HCT116 (cell line): Measurements from ENCODE around the gene GCC1.

Experiments used
- EGR1 ChIP-seq: IDR thresholded peaks from 2 replicates; pipeline ENCODE4 v1.6.1; 2012; ENCODE audit warnings: low read depth
- ELF1 ChIP-seq: IDR thresholded peaks from 2 replicates; pipeline ENCODE4 v1.6.1; 2012; ENCODE audit warnings: low read depth, borderline replicate concordance
- EZH2 ChIP-seq: fragments of 200-600 bp; sonication (generic); IDR thresholded peaks from 2 replicates; pipeline ENCODE4 v1.6.1; 2017; ENCODE audit warnings: antibody characterized with exemption, mixed run types
- POLR2A ChIP-seq: IDR thresholded peaks from 2 replicates; pipeline ENCODE4 v1.7.0; 2011; ENCODE audit warnings: borderline replicate concordance; ENCODE audit not compliant: insufficient read depth, insufficient read length; ENCODE audit errors: extremely low read depth
- RAD21 ChIP-seq: IDR thresholded peaks from 2 replicates; pipeline ENCODE4 v1.6.1; 2012; ENCODE audit warnings: low read depth, mild to moderate bottlenecking
- SIN3A ChIP-seq: IDR thresholded peaks from 2 replicates; pipeline ENCODE4 v1.6.1; 2012; ENCODE audit warnings: low read depth
- ZFX ChIP-seq: fragments of 450-650 bp; IDR thresholded peaks from 2 replicates; pipeline ENCODE4 v1.6.1; 2017
- ZNF274 ChIP-seq: fragments of 200-500 bp; sonication (Bioruptor generic); IDR thresholded peaks from 2 replicates; pipeline ENCODE4 v1.6.1; 2014; ENCODE audit warnings: mild to moderate bottlenecking, low read depth, low read length, inconsistent platforms
- TF ChIP-seq, protein P1 (sequence below), 3 experiments: fragments of 200-600 bp in 1 of 3; sonication (generic) in 1 of 3; IDR thresholded peaks in 2 of 3; conservative IDR thresholded peaks in 1 of 3; 2 replicates each; pipeline ENCODE4 v1.5.1; 2012 to 2017; ENCODE audit warnings: low read depth in 2 of 3, low read length in 2 of 3, antibody characterized with exemption in 1 of 3, borderline replicate concordance in 1 of 3, control low read depth in 1 of 3, mild to moderate bottlenecking in 1 of 3, mixed read lengths in 1 of 3, mixed run types in 1 of 3, moderate library complexity in 1 of 3; ENCODE audit not compliant: insufficient read depth in 1 of 3
- TF ChIP-seq, protein P2 (sequence below): IDR thresholded peaks from 2 replicates; pipeline ENCODE4 v1.6.1; 2012

DNA sequence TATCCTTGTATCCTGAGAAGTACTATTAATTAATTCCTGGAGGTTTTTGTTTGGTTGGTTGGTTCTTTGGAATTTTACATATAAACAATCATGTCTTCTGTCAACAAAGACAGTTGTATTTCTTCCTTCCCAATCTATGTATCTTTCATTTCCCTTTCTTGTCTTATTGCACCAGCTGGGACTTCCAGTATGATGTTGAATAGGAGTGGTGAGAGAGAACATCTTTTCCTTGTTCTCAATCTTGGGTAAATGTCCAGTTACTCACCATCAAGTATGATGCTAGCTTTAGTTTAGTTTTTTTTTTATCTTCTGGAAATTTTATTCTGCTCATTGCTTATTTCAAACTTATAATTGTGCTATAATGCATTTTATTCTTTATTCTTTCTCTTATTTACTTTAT lies 39.9 kb upstream of the GCC1 start:
- no peak for TF ChIP-seq POLR2A
- TF ChIP-seq, protein P1, sequence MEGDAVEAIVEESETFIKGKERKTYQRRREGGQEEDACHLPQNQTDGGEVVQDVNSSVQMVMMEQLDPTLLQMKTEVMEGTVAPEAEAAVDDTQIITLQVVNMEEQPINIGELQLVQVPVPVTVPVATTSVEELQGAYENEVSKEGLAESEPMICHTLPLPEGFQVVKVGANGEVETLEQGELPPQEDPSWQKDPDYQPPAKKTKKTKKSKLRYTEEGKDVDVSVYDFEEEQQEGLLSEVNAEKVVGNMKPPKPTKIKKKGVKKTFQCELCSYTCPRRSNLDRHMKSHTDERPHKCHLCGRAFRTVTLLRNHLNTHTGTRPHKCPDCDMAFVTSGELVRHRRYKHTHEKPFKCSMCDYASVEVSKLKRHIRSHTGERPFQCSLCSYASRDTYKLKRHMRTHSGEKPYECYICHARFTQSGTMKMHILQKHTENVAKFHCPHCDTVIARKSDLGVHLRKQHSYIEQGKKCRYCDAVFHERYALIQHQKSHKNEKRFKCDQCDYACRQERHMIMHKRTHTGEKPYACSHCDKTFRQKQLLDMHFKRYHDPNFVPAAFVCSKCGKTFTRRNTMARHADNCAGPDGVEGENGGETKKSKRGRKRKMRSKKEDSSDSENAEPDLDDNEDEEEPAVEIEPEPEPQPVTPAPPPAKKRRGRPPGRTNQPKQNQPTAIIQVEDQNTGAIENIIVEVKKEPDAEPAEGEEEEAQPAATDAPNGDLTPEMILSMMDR (IDR thresholded peaks at IDR 0.05 in 2 of 3, conservative IDR thresholded peaks at IDR 0.05 in 1 of 3; ENCODE audit: borderline replicate concordance in 1 of 3, insufficient read depth in 1 of 3, low read depth in 2 of 3, low read length in 2 of 3): no peak
- TF ChIP-seq SIN3A: no peak
- no peak for TF ChIP-seq ZNF274
- TF ChIP-seq EGR1: no peak
- TF ChIP-seq, protein P2, sequence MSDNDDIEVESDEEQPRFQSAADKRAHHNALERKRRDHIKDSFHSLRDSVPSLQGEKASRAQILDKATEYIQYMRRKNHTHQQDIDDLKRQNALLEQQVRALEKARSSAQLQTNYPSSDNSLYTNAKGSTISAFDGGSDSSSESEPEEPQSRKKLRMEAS: no peak
- no peak for TF ChIP-seq ZFX
- no peak for TF ChIP-seq ELF1
- no peak for TF ChIP-seq RAD21
- TF ChIP-seq EZH2: no peak
